K562 (cell line): ENCODE results near the gene PRR14L. TPM values are rescaled to one million over a fixed set of nuclear protein-coding genes. Genes with fewer than 3 reads are reported as not detected.

Source experiments
- ARHGAP35 ChIP-seq: fragments of 450-650 bp; IDR thresholded peaks from 2 replicates; pipeline ENCODE4 v1.6.1; 2018; ENCODE audit not compliant: partially characterized antibody
- BRD9 ChIP-seq: fragments of 450-650 bp; IDR thresholded peaks from 2 replicates; pipeline ENCODE4 v1.6.1; 2018; ENCODE audit warnings: low read depth; ENCODE audit not compliant: partially characterized antibody
- C11orf30 ChIP-seq: fragments of 450-650 bp; IDR thresholded peaks from 2 replicates; pipeline ENCODE4 v1.6.1; 2016; ENCODE audit warnings: low read depth, mild to moderate bottlenecking
- CBFA2T3 ChIP-seq: fragments of 450-650 bp; IDR thresholded peaks from 2 replicates; pipeline ENCODE4 v1.6.1; 2017
- NBN ChIP-seq: fragments of 450-650 bp; IDR thresholded peaks from 2 replicates; pipeline ENCODE4 v1.6.1; 2016; ENCODE audit warnings: low read depth, mild to moderate bottlenecking
- RBM34 ChIP-seq: fragments of 200-400 bp; formaldehyde crosslinking; IDR thresholded peaks from 2 replicates; pipeline ENCODE4 v1.6.1; 2018; ENCODE audit warnings: low read length, borderline replicate concordance; ENCODE audit not compliant: insufficient read depth
- SAP30 ChIP-seq: fragments of 200-600 bp; sonication (generic); IDR thresholded peaks from 2 replicates; pipeline ENCODE4 v1.6.1; 2012; ENCODE audit warnings: borderline replicate concordance, low read depth, mild to moderate bottlenecking, moderate library complexity, low read length, control low read depth, inconsistent platforms; ENCODE audit not compliant: insufficient read depth, poor library complexity, severe bottlenecking
- SETDB1 ChIP-seq: IDR thresholded peaks from one replicate; pipeline ENCODE4 v1.6.1; 2012; ENCODE audit warnings: low read length, control low read depth, inconsistent platforms
- SREBF2 ChIP-seq: sonication (generic); formaldehyde crosslinking; IDR thresholded peaks from 2 replicates; pipeline ENCODE4 v1.4.0; 2020; ENCODE audit warnings: mild to moderate bottlenecking, missing genetic modification reagents
- TBP ChIP-seq: optimal IDR thresholded peaks from 2 replicates; pipeline ENCODE3; 2011; ENCODE audit warnings: low read depth, low read length, improper control_type of control experiment
- YY1 ChIP-seq, 3 experiments: IDR thresholded peaks; 2 replicates each; pipeline ENCODE4 v1.6.1; 2011; ENCODE audit warnings: low read length in 2 of 3, mild to moderate bottlenecking in 2 of 3, moderate library complexity in 2 of 3, borderline replicate concordance in 1 of 3, control low read depth in 1 of 3, low read depth in 1 of 3; ENCODE audit not compliant: insufficient read depth in 3 of 3, insufficient replicate concordance in 2 of 3, control insufficient read depth in 1 of 3, insufficient read length in 1 of 3; ENCODE audit errors: extremely low read depth in 1 of 3
- polyA plus RNA-seq, 8 experiments: library from polyadenylated mRNA; depleted of rRNA in 4 of 8; stranded (reverse) in 5 of 8; unstranded in 3 of 8; fragments of >200 nt; fragmentation: Nextera tagmentation in 2 of 8; fragmentation: Illumina TruSeq in 1 of 8; extraction: Ambion mirVana in 2 of 8; extraction: Trizol in 1 of 8; gene quantifications; 2 replicates each; pipeline versions ENCODE4 v1.2.1 to v1.2.3, GENCODE V29; 2011 to 2014; ENCODE audit warnings: inconsistent platforms in 1 of 8, missing spikeins in 1 of 8
- total RNA-seq, 7 experiments: library from RNA; depleted of rRNA in 6 of 7; stranded (reverse); fragments of >200 nt in 6 of 7; fragmentation: Illumina TruSeq in 2 of 7; extraction: Trizol in 2 of 7; gene quantifications; 2 replicates each; pipeline versions ENCODE4 v1.2.1 to v1.2.3, GENCODE V29; 2011 to 2021; ENCODE audit warnings: low replicate concordance in 1 of 7
- TF ChIP-seq, protein P1 (sequence below): fragments of 250-450 bp; sonication (Bioruptor Pico); IDR thresholded peaks from 2 replicates; pipeline ENCODE4 v1.8.0; 2021; ENCODE audit warnings: moderate library complexity, mild to moderate bottlenecking, inconsistent platforms
- TF ChIP-seq, protein P2 (sequence below), 2 experiments: fragments of 450-650 bp in 1 of 2; sonication (generic) in 1 of 2; formaldehyde crosslinking in 1 of 2; IDR thresholded peaks in 1 of 2; conservative IDR thresholded peaks in 1 of 2; 2 replicates each; pipeline versions ENCODE4 v1.6.1 to v1.8.1; 2016 to 2023; ENCODE audit warnings: mild to moderate bottlenecking in 2 of 2, moderate library complexity in 2 of 2, inconsistent platforms in 1 of 2, missing genetic modification reagents in 1 of 2

PRR14L gene
- total and polyA plus RNA-seq, 9 of the 15 experiments (the other 6 are each of a cell fraction or from before 2014, with no cell fraction given) = 2.8 to 36.3 (median 12.3) TPM

DNA sequence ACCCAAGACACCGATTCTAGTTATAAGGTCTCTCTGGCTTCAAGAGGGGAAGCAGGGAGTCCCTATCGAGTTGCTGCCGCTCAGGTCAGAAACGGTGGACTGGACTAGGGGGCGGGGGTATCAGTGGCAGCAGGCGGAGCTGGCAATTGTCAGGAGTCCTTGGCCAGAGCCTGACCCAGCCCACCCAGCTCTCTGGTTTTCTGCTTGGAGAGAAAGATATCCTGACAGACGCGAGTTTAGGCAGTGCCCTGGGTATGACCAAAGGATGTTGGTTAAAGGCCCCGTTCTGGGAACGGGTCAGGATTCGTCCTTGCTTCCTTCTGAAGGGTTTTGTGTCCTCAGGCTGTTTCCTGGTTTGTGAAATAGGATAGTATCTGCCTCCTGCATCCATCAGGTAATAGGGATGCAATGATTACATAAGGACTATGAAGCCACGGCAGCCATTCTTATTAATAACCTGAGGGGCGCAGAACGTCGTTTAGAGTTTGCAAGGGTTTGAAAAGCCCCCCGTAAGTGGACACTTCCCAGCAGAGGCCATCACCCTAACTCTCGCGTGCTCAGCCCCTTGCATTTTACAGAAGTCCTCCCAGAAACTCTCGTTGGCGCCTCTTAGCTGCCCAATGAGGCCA, 3.2 kb upstream of the PRR14L start (continued):
- TF ChIP-seq, protein P1, sequence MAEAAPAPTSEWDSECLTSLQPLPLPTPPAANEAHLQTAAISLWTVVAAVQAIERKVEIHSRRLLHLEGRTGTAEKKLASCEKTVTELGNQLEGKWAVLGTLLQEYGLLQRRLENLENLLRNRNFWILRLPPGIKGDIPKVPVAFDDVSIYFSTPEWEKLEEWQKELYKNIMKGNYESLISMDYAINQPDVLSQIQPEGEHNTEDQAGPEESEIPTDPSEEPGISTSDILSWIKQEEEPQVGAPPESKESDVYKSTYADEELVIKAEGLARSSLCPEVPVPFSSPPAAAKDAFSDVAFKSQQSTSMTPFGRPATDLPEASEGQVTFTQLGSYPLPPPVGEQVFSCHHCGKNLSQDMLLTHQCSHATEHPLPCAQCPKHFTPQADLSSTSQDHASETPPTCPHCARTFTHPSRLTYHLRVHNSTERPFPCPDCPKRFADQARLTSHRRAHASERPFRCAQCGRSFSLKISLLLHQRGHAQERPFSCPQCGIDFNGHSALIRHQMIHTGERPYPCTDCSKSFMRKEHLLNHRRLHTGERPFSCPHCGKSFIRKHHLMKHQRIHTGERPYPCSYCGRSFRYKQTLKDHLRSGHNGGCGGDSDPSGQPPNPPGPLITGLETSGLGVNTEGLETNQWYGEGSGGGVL (CRISPR knock-in tag) = no peak
- TF ChIP-seq ARHGAP35 = no peak
- TF ChIP-seq BRD9 = no peak
- peak; percentile 32 for TF ChIP-seq TBP
- no peak for TF ChIP-seq SETDB1
- TF ChIP-seq RBM34 = no peak
- TF ChIP-seq SREBF2 (CRISPR knock-in tag) = no peak
- no peak for TF ChIP-seq C11orf30
- TF ChIP-seq NBN = no peak
- no peak for TF ChIP-seq SAP30
- TF ChIP-seq CBFA2T3 = 0 out of 2 replicates have a peak, but pooled peaks have one; percentile 13
- TF ChIP-seq, protein P2, sequence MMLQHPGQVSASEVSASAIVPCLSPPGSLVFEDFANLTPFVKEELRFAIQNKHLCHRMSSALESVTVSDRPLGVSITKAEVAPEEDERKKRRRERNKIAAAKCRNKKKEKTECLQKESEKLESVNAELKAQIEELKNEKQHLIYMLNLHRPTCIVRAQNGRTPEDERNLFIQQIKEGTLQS (IDR thresholded peaks at IDR 0.05) = no peak
- TF ChIP-seq, protein P2 (CRISPR knock-in tag; conservative IDR thresholded peaks at IDR 0.05) = no peak
- peak in 1 of 3 experiments; percentile 6 for TF ChIP-seq YY1 (IDR thresholded peaks at IDR 0.05; ENCODE audit: borderline replicate concordance in 1 of 3, control insufficient read depth in 1 of 3, extremely low read depth in 1 of 3, insufficient read depth in 3 of 3, insufficient read length in 1 of 3, insufficient replicate concordance in 2 of 3, low read depth in 1 of 3, low read length in 2 of 3)
